Measurements from ENCODE around the gene CWC25. TPM values are rescaled to one million over a fixed set of nuclear protein-coding genes. Genes with fewer than 3 reads are reported as not detected.
A peak's percentile ranks its signal among the peaks of the same experiment; 100 is the strongest.

The CWC25 gene
- total RNA-seq, 4 donors from 2014 or later = 24.2 to 49.8 (median 33.3) TPM

DNA sequence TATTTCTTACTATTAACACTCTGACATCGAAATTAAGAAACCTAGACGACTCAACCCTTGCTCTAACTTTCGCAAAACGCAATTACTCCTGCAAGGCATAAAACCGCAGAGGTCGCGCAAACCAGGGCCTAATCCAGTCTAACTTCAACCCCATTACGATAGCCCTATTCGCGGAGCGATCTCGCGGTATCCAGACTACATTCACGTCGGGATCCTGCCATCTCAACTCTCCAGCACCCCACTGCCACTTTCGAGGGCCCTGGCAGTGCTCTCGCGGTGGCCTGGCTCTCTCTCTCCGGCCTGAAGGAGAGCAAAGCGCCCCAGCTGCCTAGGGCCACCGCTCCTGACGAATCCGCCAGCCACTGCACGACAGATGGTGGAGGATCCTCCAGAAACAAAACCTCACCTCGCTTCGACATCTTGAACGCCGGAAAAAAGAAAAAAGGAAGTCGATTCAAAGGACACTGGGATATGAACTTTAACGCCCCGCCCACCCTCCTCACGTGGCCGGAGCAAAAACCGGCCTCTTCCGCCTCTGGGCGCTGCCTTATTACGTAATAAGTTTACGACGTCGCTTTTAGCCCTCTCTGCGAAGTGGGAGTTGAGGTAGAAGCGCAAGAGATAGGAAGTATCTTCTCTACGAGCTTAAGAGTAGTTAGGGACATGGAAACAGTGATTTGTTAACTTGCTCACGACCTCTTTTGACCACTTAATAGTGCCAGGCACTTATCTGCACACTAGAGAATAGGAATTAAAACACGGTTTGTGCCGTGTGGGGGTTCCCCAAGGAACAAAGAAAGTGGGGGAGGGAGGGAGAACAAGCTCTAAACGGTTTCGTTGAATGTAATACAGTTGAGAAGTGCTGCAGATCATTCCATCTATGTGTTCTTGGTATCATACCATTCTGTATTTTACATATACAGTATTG lies 28.4 kb upstream of the CWC25 start, which contains the start of gene RPL23:
Gene RPL23, minus strand, starts transcription at position 430 of the 928 bp plus-strand sequence. Its CDS starts 11 bp downstream, at position 419.
- H3K4me3 ChIP-seq (ENCODE audit: low read depth, poor library complexity, severe bottlenecking) = peak within 1 kb of the TSS; percentile 69
- peak; percentile 97 to 98 for DNase-seq (ENCODE audit: low spot score in 2 of 2)
- intact Hi-C loops (cut with DNase I; ENCODE audit: low total_unique reads) = no loop called here
- 0 to 1% methylated on average over 48 of the region's 48 CpGs for WGBS, 2 donors
- TF ChIP-seq, protein P1, sequence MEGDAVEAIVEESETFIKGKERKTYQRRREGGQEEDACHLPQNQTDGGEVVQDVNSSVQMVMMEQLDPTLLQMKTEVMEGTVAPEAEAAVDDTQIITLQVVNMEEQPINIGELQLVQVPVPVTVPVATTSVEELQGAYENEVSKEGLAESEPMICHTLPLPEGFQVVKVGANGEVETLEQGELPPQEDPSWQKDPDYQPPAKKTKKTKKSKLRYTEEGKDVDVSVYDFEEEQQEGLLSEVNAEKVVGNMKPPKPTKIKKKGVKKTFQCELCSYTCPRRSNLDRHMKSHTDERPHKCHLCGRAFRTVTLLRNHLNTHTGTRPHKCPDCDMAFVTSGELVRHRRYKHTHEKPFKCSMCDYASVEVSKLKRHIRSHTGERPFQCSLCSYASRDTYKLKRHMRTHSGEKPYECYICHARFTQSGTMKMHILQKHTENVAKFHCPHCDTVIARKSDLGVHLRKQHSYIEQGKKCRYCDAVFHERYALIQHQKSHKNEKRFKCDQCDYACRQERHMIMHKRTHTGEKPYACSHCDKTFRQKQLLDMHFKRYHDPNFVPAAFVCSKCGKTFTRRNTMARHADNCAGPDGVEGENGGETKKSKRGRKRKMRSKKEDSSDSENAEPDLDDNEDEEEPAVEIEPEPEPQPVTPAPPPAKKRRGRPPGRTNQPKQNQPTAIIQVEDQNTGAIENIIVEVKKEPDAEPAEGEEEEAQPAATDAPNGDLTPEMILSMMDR (IDR thresholded peaks at IDR 0.05) = no peak
- TF ChIP-seq POLR2A (IDR thresholded peaks at IDR 0.05) = peak in 1 of 2 donors; percentile 36

DNA sequence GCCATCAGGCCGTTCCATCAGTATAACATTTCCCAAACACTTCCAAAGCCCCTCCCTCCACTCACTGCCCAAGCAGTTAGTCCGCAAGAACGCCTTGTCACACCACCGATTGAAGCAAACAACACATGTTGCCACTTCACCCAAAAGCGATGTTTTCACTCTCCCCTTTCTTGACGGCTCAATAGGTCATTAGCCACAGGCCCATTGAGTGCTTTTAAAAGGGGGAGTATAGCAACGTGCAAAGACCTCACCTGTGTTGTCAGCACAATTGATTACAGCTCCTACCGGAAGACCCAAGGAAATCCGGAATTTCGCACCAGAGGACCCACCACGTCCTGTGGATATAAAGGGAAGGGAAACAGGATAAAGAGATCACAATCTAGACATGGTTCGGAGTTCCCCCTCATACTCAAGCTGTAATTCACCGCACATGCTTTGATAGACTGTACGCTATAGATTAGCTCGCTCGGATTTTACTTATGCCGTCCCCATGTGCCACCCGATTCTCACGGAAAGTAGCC lies 27.7 kb upstream of the CWC25 start:
- DNase-seq (ENCODE audit: low spot score in 2 of 2) = no peak
- intact Hi-C loops (cut with DNase I; ENCODE audit: low total_unique reads) = no loop called here
- WGBS, 2 donors = 1 to 2% methylated on average over 19 of the region's 19 CpGs
- H3K4me3 ChIP-seq (ENCODE audit: low read depth, poor library complexity, severe bottlenecking) = peak overlapping the region; percentile 69
- TF ChIP-seq, protein P1 (IDR thresholded peaks at IDR 0.05) = no peak
- TF ChIP-seq POLR2A (IDR thresholded peaks at IDR 0.05) = no peak

DNA sequence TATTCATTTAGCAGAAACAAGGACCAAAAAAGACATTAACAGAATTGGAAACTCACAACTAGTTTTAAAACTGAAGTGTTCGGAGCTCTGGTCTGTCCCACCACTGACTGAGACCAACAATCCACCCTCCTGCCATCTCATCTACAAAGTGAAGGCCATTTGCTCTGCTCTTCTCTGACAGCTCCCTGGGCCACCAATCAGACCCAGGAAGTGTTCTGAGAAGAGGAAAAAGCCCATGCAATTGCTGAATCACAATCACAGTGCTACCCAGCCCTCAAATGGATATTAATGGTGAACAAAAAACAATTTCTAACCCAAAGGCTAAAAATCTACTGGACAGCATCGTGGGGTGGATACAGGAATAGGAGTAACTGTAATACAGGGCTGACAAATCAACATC lies 26.3 kb upstream of the CWC25 start:
- DNase-seq (ENCODE audit: low spot score in 2 of 2) = no peak
- TF ChIP-seq POLR2A (IDR thresholded peaks at IDR 0.05) = no peak
- TF ChIP-seq, protein P1 (IDR thresholded peaks at IDR 0.05) = no peak
- intact Hi-C loops (cut with DNase I; ENCODE audit: low total_unique reads) = no loop called here
- WGBS, 2 donors = 39 to 50% methylated on average over 2 of the region's 2 CpGs
- no peak overlapping the region for H3K4me3 ChIP-seq (ENCODE audit: low read depth, poor library complexity, severe bottlenecking)

DNA sequence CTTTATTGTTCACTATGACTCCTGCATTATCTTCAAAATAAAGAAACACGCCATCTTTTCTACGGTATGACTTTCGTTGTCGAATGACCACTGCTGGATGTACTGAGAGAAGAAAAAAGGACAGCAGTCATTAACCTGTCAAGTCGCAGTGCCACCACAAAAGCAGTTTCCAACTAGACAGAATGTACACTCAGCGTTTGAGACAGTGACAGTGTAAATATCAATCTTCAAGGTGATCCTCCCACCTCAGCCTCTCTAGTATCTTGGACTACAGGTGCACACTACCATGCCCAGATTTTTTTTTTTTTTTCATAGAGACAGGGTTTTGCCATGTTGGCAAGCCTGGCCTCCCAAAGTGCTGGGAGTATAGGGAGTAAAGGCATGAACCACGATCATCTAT lies 25.3 kb upstream of the CWC25 start:
- TF ChIP-seq POLR2A (IDR thresholded peaks at IDR 0.05) = no peak
- TF ChIP-seq, protein P1 (IDR thresholded peaks at IDR 0.05) = no peak
- no peak for DNase-seq (ENCODE audit: low spot score in 2 of 2)
- 69 to 74% methylated on average over 7 of the region's 7 CpGs for WGBS, 2 donors
- H3K4me3 ChIP-seq (ENCODE audit: low read depth, poor library complexity, severe bottlenecking) = no peak overlapping the region
- intact Hi-C loops (cut with DNase I; ENCODE audit: low total_unique reads) = no loop called here

DNA sequence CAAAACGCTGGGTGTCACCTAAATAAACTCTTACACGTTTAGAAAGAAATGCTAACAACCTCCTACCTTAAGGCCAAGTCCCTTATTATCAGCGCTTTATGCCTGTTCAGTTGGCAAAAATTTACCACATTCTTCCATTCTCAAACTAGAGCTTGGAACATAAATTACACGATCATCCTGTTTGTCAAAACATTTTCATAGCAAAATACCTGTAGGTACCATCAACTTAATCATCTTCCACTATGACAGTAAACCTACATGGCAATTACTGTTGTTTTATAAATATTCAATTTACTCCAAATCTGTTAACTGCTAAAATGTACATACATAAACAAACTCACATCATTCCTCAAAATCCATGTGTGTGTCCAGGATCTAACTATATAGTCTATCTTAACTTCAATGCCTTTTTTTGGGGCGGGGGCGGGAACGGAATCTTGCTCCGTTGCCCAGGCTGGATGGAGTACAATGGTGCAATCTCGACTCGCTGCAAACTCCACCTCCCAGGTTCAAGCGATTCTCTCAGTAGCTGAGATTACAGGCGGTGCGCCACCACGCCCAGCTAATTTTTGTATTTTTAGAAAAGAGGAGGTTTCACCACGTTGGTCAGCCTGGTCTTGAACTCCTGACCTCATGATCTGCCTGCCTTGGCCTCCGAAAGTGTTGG lies 24.0 kb upstream of the CWC25 start:
- DNase-seq (ENCODE audit: low spot score in 2 of 2) = no peak
- TF ChIP-seq POLR2A (IDR thresholded peaks at IDR 0.05) = no peak
- TF ChIP-seq, protein P1 (IDR thresholded peaks at IDR 0.05) = no peak
- 70 to 71% methylated on average over 16 of the region's 16 CpGs for WGBS, 2 donors
- no peak overlapping the region for H3K4me3 ChIP-seq (ENCODE audit: low read depth, poor library complexity, severe bottlenecking)
- intact Hi-C loops (cut with DNase I; ENCODE audit: low total_unique reads) = no loop called here
